Measurements from ENCODE around the gene TMX2.

TMX2 gene

GRCh38 chr11:57777969-57778317 lies 65.5 kb downstream of the TMX2 start:
- no peak for TF ChIP-seq EP300 (IDR thresholded peaks at IDR 0.05; ENCODE audit: borderline replicate concordance)
- no peak for TF ChIP-seq RAD21 (IDR thresholded peaks at IDR 0.05; ENCODE audit: low read depth)
- no peak for TF ChIP-seq MAX (IDR thresholded peaks at IDR 0.05)

GRCh38 chr11:57778318-57779037 lies 66.1 kb downstream of the TMX2 start:
- peak; percentile 42 for TF ChIP-seq TCF12 (IDR thresholded peaks at IDR 0.05; ENCODE audit: low read depth)
- TF ChIP-seq YY1 (IDR thresholded peaks at IDR 0.05; ENCODE audit: low read depth), result no peak
- no peak for TF ChIP-seq EP300 (IDR thresholded peaks at IDR 0.05; ENCODE audit: borderline replicate concordance)
- no peak for TF ChIP-seq CREB1 (IDR thresholded peaks at IDR 0.05; ENCODE audit: low read depth)
- no peak for TF ChIP-seq REST (IDR thresholded peaks at IDR 0.05; ENCODE audit: low read depth)
- TF ChIP-seq TEAD4 (IDR thresholded peaks at IDR 0.05), result peak; percentile 97
- peak; percentile 70 for TF ChIP-seq ZBTB7A (IDR thresholded peaks at IDR 0.05; ENCODE audit: low read depth)
- TF ChIP-seq FOXM1 (IDR thresholded peaks at IDR 0.05; ENCODE audit: borderline replicate concordance, low read depth), result peak; percentile 42; the same call in 1 of the 2 replicates
- peak; percentile 92 for TF ChIP-seq NFIC (IDR thresholded peaks at IDR 0.05)
- no peak for TF ChIP-seq CEBPB (IDR thresholded peaks at IDR 0.05)
- TF ChIP-seq MAX (IDR thresholded peaks at IDR 0.05), result no peak

- no peak for TF ChIP-seq FOXM1 (IDR thresholded peaks at IDR 0.05; ENCODE audit: borderline replicate concordance, low read depth)
- TF ChIP-seq CREB1 (IDR thresholded peaks at IDR 0.05; ENCODE audit: low read depth), result no peak
- TF ChIP-seq RAD21 (IDR thresholded peaks at IDR 0.05; ENCODE audit: low read depth), result no peak
- TF ChIP-seq TEAD4 (IDR thresholded peaks at IDR 0.05), result peak; percentile 39; the same call in 1 of the 2 replicates
- TF ChIP-seq REST (IDR thresholded peaks at IDR 0.05; ENCODE audit: low read depth), result no peak
- TF ChIP-seq USF1 (IDR thresholded peaks at IDR 0.05), result no peak
- TF ChIP-seq NFIC (IDR thresholded peaks at IDR 0.05), result no peak
These were observed 66.9 kb downstream of the TMX2 start for GRCh38 chr11:57779276-57779675.

- peak; percentile 78 for TF ChIP-seq NFIC (IDR thresholded peaks at IDR 0.05)
- TF ChIP-seq CEBPB (IDR thresholded peaks at IDR 0.05), result peak; percentile 27; the same call in 1 of the 2 replicates
- TF ChIP-seq EGR1 (IDR thresholded peaks at IDR 0.05), result no peak
- TF ChIP-seq YY1 (IDR thresholded peaks at IDR 0.05; ENCODE audit: low read depth), result peak; percentile 66
- 0 out of 2 replicates have a peak, but pooled peaks have one; percentile 32 for TF ChIP-seq ZBTB7A (IDR thresholded peaks at IDR 0.05; ENCODE audit: low read depth)
- peak; percentile 32; the same call in 1 of the 2 replicates for TF ChIP-seq TAF1 (IDR thresholded peaks at IDR 0.05; ENCODE audit: low read depth)
- peak; percentile 60 for TF ChIP-seq USF1 (IDR thresholded peaks at IDR 0.05)
- peak; percentile 96 for TF ChIP-seq MAX (IDR thresholded peaks at IDR 0.05)
- TF ChIP-seq EP300 (IDR thresholded peaks at IDR 0.05; ENCODE audit: borderline replicate concordance), result peak; percentile 84
- peak; percentile 78 for TF ChIP-seq FOXM1 (IDR thresholded peaks at IDR 0.05; ENCODE audit: borderline replicate concordance, low read depth)
- peak; percentile 73 for TF ChIP-seq CREB1 (IDR thresholded peaks at IDR 0.05; ENCODE audit: low read depth)
- TF ChIP-seq REST (IDR thresholded peaks at IDR 0.05; ENCODE audit: low read depth), result peak; percentile 10; the same call in 1 of the 2 replicates
- peak; percentile 92 for TF ChIP-seq TCF12 (IDR thresholded peaks at IDR 0.05; ENCODE audit: low read depth)
- TF ChIP-seq RAD21 (IDR thresholded peaks at IDR 0.05; ENCODE audit: low read depth), result peak; percentile 40; the same call in 1 of the 2 replicates
- TF ChIP-seq TEAD4 (IDR thresholded peaks at IDR 0.05), result peak; percentile 75
These were observed 69.1 kb downstream of the TMX2 start for GRCh38 chr11:57781529-57781943.

All from Ishikawa (cell line).